HCT116 (cell line): ENCODE results near the gene RPL31. TPM values are rescaled to one million over a fixed set of nuclear protein-coding genes. Genes with fewer than 3 reads are reported as not detected.

Experiments used
- ATAC-seq: fragments of 200-7000 bp; cut with Tn5 transposase; 2 replicates; pipeline ENCODE4 v1.9.1; 2020; ENCODE audit warnings: mild to moderate bottlenecking, moderate library complexity
- BruUV-seq: library from RNA; stranded (reverse); fragments of 400-500 nt; replicated peaks from 2 replicates; lab custom pipeline; 2021; lab: Mats Ljungman, UMichigan
- CTCF ChIA-PET: fragments of 300-600 bp; sonication (Branson Sonifier 250); formaldehyde crosslinking; loops from one replicate; lab custom pipeline; 2021; ENCODE audit warnings: antibody characterized with exemption; lab: Charles Lee
- POLR2A ChIA-PET: fragments of 300-600, 350-600 bp; sonication (Branson Sonifier 250); formaldehyde crosslinking; loops from one replicate; lab custom pipeline; 2021; ENCODE audit warnings: antibody characterized with exemption; lab: Charles Lee
- RAD21 ChIA-PET, 2 experiments: fragments of 300-600 bp; sonication (Branson Sonifier 250); formaldehyde crosslinking; loops; one replicate each; lab custom pipeline; 2023; ENCODE audit warnings: low total read pairs in 2 of 2; ENCODE audit not compliant: uncharacterized antibody in 2 of 2, unreplicated experiment in 2 of 2, low non-redundant PET in 1 of 2; lab: Charles Lee
- DNase-seq: peaks from one replicate; pipeline ENCODE4 v3.0.0-alpha.2; 2010; ENCODE audit warnings: low read depth, low spot score
- H2AFZ ChIP-seq: fragments of 200-600 bp; shearing (Covaris generic), sonication (generic); 2 replicates; pipeline ENCODE4 v1.6.1; 2017; ENCODE audit warnings: low read depth, mixed run types, mixed read lengths, antibody characterized with exemption, low read length; ENCODE audit not compliant: poor library complexity, severe bottlenecking
- H3K27ac ChIP-seq: 2 replicates; pipeline ENCODE4 v1.5.1; 2012; ENCODE audit warnings: low read depth, low read length
- H3K27me3 ChIP-seq: fragments of 200-600 bp; sonication (generic); 2 replicates; pipeline ENCODE4 v1.6.1; 2016; ENCODE audit warnings: mixed run types, low read length, mixed read lengths; ENCODE audit not compliant: insufficient read depth
- H3K36me3 ChIP-seq, 2 experiments: fragments of 200-500 bp in 1 of 2; fragments of 200-600 bp in 1 of 2; sonication (Bioruptor generic) in 1 of 2; sonication (generic) in 1 of 2; 2 replicates each; pipeline versions ENCODE4 v1.5.1 to v1.6.1; 2014 to 2016; ENCODE audit warnings: low read length in 2 of 2, inconsistent platforms in 1 of 2, mixed read lengths in 1 of 2, mixed run types in 1 of 2; ENCODE audit not compliant: insufficient read depth in 2 of 2, control insufficient read depth in 1 of 2
- H3K4me1 ChIP-seq, 2 experiments: fragments of 200-600 bp in 1 of 2; sonication (generic) in 1 of 2; 2 replicates each; pipeline versions ENCODE4 v1.5.1 to v1.6.1; 2012 to 2017; ENCODE audit warnings: low read length in 2 of 2, inconsistent platforms in 1 of 2, mild to moderate bottlenecking in 1 of 2, mixed read lengths in 1 of 2, mixed run types in 1 of 2, moderate library complexity in 1 of 2; ENCODE audit not compliant: insufficient read depth in 2 of 2, control insufficient read depth in 1 of 2
- H3K4me2 ChIP-seq: fragments of 200-600 bp; sonication (generic); 2 replicates; pipeline ENCODE4 v1.6.1; 2017; ENCODE audit warnings: mixed run types, low read length, mixed read lengths
- H3K4me3 ChIP-seq, 2 experiments: fragments of 200-600 bp in 1 of 2; sonication (generic) in 1 of 2; replicated peaks in 1 of 2; 2 replicates each; pipeline ENCODE4 v1.5.1; 2011 to 2016; ENCODE audit warnings: low read length in 2 of 2, control low read depth in 1 of 2, low read depth in 1 of 2, mild to moderate bottlenecking in 1 of 2, mixed read lengths in 1 of 2, mixed run types in 1 of 2
- H3K79me2 ChIP-seq: fragments of 200-600 bp; sonication (generic); 2 replicates; pipeline ENCODE4 v1.6.1; 2017; ENCODE audit warnings: mild to moderate bottlenecking, mixed run types, low read length, moderate library complexity, mixed read lengths; ENCODE audit not compliant: insufficient read depth
- H3K9ac ChIP-seq: fragments of 200-600 bp; sonication (generic); 2 replicates; pipeline ENCODE4 v1.6.1; 2016; ENCODE audit warnings: low read length, mixed read lengths
- H3K9me2 ChIP-seq: fragments of 200-600 bp; sonication (generic), shearing (Covaris generic); 2 replicates; pipeline ENCODE4 v1.6.1; 2017; ENCODE audit warnings: mixed run types, mild to moderate bottlenecking, moderate library complexity; ENCODE audit not compliant: insufficient read depth
- H3K9me3 ChIP-seq, 2 experiments: fragments of 200-500 bp in 1 of 2; fragments of 200-600 bp in 1 of 2; sonication (Bioruptor generic) in 1 of 2; sonication (generic) in 1 of 2; 2 replicates each; pipeline ENCODE4 v1.6.1; 2014 to 2017; ENCODE audit warnings: low read length in 2 of 2, mixed read lengths in 2 of 2, inconsistent platforms in 1 of 2, low read depth in 1 of 2, mild to moderate bottlenecking in 1 of 2, mixed run types in 1 of 2, moderate library complexity in 1 of 2; ENCODE audit not compliant: control insufficient read depth in 1 of 2, insufficient read depth in 1 of 2
- H4K20me1 ChIP-seq: fragments of 200-600 bp; sonication (generic), shearing (Covaris generic); 2 replicates; pipeline ENCODE4 v1.6.1; 2017; ENCODE audit warnings: mixed run types, mild to moderate bottlenecking, moderate library complexity; ENCODE audit not compliant: insufficient read depth
- ATF3 ChIP-seq: IDR thresholded peaks from 2 replicates; pipeline ENCODE4 v1.6.1; 2012
- CBX3 ChIP-seq: IDR thresholded peaks from 2 replicates; pipeline ENCODE4 v1.6.1; 2012; ENCODE audit warnings: low read depth
- CEBPB ChIP-seq: IDR thresholded peaks from 2 replicates; pipeline ENCODE4 v1.6.1; 2012; ENCODE audit warnings: low read depth
- EGR1 ChIP-seq: IDR thresholded peaks from 2 replicates; pipeline ENCODE4 v1.6.1; 2012; ENCODE audit warnings: low read depth
- ELF1 ChIP-seq: IDR thresholded peaks from 2 replicates; pipeline ENCODE4 v1.6.1; 2012; ENCODE audit warnings: low read depth, borderline replicate concordance
- MAX ChIP-seq: IDR thresholded peaks from 2 replicates; pipeline ENCODE4 v1.6.1; 2012
- POLR2A ChIP-seq: IDR thresholded peaks from 2 replicates; pipeline ENCODE4 v1.7.0; 2011; ENCODE audit warnings: borderline replicate concordance; ENCODE audit not compliant: insufficient read depth, insufficient read length; ENCODE audit errors: extremely low read depth
- POLR2AphosphoS5 ChIP-seq: IDR thresholded peaks from 2 replicates; pipeline ENCODE4 v1.6.1; 2011; ENCODE audit warnings: mild to moderate bottlenecking, low read depth, low read length, moderate library complexity
- TCF7L2 ChIP-seq: IDR thresholded peaks from 2 replicates; pipeline ENCODE4 v1.7.0; 2011; ENCODE audit warnings: borderline replicate concordance, inconsistent platforms; ENCODE audit not compliant: insufficient read depth, insufficient read length; ENCODE audit errors: extremely low read depth
- ZFX ChIP-seq: fragments of 450-650 bp; IDR thresholded peaks from 2 replicates; pipeline ENCODE4 v1.6.1; 2017
- ZNF274 ChIP-seq: fragments of 200-500 bp; sonication (Bioruptor generic); IDR thresholded peaks from 2 replicates; pipeline ENCODE4 v1.6.1; 2014; ENCODE audit warnings: mild to moderate bottlenecking, low read depth, low read length, inconsistent platforms
- intact Hi-C: fragments of 100-400 bp; cut with micrococcal nuclease; formaldehyde crosslinking; loops from 2 replicates; pipeline ENCODE4 v1.10.0; 2022
- total RNA-seq: library from RNA; stranded (reverse); gene quantifications from one replicate; pipeline ENCODE4 v1.2.1, GENCODE V29; 2021; ENCODE audit not compliant: unreplicated experiment
- TF ChIP-seq, protein P1 (sequence below), 3 experiments: fragments of 200-600 bp in 1 of 3; sonication (generic) in 1 of 3; IDR thresholded peaks in 2 of 3; conservative IDR thresholded peaks in 1 of 3; 2 replicates each; pipeline ENCODE4 v1.5.1; 2012 to 2017; ENCODE audit warnings: low read depth in 2 of 3, low read length in 2 of 3, antibody characterized with exemption in 1 of 3, borderline replicate concordance in 1 of 3, control low read depth in 1 of 3, mild to moderate bottlenecking in 1 of 3, mixed read lengths in 1 of 3, mixed run types in 1 of 3, moderate library complexity in 1 of 3; ENCODE audit not compliant: insufficient read depth in 1 of 3

The RPL31 gene
- total RNA-seq, 1 experiment from 2014 or later, result 1,340 TPM

- Histone ChIP-seq H3K9me2 (no peaks in the 10 kb centered on the region), H3K79me2 (no peaks in the 10 kb centered on the region), H3K4me3 (no peak overlapping the region), H3K4me2 (no peak overlapping the region), H3K9ac (no peak overlapping the region), H3K27ac (no peak overlapping the region), H3K36me3 (0 out of 4 replicates have a peak, but pooled peaks cover 0 to 3% of the 10 kb centered on the region in 2 experiments), H3K27me3 (no peaks in the 10 kb centered on the region), H2AFZ (no peak overlapping the region), H3K9me3 (no peaks in the 10 kb centered on the region), H3K4me1 (no peaks in the 10 kb centered on the region), H4K20me1 (no peaks in the 10 kb centered on the region)
- ChIA-PET CTCF (no interaction called here), RAD21 (no interaction called here), POLR2A (no interaction called here)
- no peak for TF ChIP-seq CEBPB
- no peak for TF ChIP-seq CBX3
- TF ChIP-seq ATF3, result no peak
- no peak for TF ChIP-seq ZFX
- no peak for TF ChIP-seq ELF1
- TF ChIP-seq, protein P1, sequence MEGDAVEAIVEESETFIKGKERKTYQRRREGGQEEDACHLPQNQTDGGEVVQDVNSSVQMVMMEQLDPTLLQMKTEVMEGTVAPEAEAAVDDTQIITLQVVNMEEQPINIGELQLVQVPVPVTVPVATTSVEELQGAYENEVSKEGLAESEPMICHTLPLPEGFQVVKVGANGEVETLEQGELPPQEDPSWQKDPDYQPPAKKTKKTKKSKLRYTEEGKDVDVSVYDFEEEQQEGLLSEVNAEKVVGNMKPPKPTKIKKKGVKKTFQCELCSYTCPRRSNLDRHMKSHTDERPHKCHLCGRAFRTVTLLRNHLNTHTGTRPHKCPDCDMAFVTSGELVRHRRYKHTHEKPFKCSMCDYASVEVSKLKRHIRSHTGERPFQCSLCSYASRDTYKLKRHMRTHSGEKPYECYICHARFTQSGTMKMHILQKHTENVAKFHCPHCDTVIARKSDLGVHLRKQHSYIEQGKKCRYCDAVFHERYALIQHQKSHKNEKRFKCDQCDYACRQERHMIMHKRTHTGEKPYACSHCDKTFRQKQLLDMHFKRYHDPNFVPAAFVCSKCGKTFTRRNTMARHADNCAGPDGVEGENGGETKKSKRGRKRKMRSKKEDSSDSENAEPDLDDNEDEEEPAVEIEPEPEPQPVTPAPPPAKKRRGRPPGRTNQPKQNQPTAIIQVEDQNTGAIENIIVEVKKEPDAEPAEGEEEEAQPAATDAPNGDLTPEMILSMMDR (IDR thresholded peaks at IDR 0.05 in 2 of 3, conservative IDR thresholded peaks at IDR 0.05 in 1 of 3; ENCODE audit: borderline replicate concordance in 1 of 3, insufficient read depth in 1 of 3, low read depth in 2 of 3, low read length in 2 of 3), result no peak
- TF ChIP-seq ZNF274, result no peak
- TF ChIP-seq EGR1, result no peak
- TF ChIP-seq TCF7L2, result no peak
- no peak for TF ChIP-seq POLR2A
- TF ChIP-seq MAX, result no peak
- TF ChIP-seq POLR2AphosphoS5, result no peak
- no peak for DNase-seq
- intact Hi-C loops, result no loop called here
- ATAC-seq, result no peak
- no TSS peak for BruUV-seq
These were observed 37.4 kb upstream of the RPL31 start for GRCh38 chr2:100964681-100965169.
